ENCODE data around the gene KDM4B. TPM values are rescaled to one million over a fixed set of nuclear protein-coding genes. Genes with fewer than 3 reads are reported as not detected.

The KDM4B gene
- total and polyA plus RNA-seq, 10 of the 15 experiments (the other 5 are each of a cell fraction or from before 2014, with no cell fraction given) = 0.47 to 49.6 (median 16.2) TPM

DNA sequence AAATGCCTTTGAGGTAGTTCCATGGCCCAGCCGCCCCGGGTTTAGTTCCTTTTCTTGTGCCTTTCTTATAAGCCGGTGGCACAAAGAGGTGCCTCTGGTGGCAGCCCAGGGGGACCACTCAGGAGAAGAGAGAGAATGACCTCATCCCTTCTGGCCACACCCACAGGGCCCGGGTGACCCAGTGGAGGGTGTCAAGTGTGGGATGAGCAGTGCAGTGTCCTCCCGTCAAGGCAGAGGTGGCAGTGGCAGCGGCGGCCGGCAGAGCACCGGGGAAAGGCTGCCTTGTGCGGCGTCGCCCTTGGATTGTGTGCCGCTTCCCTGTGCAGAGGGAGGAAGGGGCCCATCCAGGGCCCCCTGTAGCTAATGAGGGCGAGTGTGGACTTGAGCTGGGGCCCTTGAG lies 47.9 kb downstream of the KDM4B start (continued):
- TF ChIP-seq, protein P1, sequence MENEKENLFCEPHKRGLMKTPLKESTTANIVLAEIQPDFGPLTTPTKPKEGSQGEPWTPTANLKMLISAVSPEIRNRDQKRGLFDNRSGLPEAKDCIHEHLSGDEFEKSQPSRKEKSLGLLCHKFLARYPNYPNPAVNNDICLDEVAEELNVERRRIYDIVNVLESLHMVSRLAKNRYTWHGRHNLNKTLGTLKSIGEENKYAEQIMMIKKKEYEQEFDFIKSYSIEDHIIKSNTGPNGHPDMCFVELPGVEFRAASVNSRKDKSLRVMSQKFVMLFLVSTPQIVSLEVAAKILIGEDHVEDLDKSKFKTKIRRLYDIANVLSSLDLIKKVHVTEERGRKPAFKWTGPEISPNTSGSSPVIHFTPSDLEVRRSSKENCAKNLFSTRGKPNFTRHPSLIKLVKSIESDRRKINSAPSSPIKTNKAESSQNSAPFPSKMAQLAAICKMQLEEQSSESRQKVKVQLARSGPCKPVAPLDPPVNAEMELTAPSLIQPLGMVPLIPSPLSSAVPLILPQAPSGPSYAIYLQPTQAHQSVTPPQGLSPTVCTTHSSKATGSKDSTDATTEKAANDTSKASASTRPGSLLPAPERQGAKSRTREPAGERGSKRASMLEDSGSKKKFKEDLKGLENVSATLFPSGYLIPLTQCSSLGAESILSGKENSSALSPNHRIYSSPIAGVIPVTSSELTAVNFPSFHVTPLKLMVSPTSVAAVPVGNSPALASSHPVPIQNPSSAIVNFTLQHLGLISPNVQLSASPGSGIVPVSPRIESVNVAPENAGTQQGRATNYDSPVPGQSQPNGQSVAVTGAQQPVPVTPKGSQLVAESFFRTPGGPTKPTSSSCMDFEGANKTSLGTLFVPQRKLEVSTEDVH (IDR thresholded peaks at IDR 0.05; ENCODE audit: low read depth, partially characterized antibody) = no peak
- TF ChIP-seq ZNF207 (IDR thresholded peaks at IDR 0.05; ENCODE audit: borderline replicate concordance) (no peak), KAT2A (conservative IDR thresholded peaks at IDR 0.05; ENCODE audit: control insufficient read depth, low read depth, low read length) (no peak)

DNA sequence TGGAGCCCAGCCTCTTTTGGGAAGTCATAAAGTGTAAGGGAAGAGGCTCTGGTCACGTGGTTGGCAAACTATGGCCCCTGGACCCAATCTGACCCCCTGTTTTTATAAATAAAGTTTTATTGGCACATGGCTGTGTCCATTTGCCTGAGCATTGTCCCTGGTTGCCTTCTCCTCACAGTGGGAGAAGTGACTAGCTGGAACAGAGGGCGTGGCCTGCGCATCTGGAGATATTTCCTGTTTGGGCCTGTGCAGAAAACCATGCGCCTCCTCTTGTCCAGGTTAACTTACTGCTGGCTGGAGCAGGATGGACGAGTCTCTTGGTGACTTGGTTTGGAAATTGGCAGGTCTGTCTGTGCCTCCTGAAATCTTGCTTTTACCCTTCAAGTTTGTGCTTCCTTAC lies 48.3 kb downstream of the KDM4B start:
- TF ChIP-seq, protein P2, sequence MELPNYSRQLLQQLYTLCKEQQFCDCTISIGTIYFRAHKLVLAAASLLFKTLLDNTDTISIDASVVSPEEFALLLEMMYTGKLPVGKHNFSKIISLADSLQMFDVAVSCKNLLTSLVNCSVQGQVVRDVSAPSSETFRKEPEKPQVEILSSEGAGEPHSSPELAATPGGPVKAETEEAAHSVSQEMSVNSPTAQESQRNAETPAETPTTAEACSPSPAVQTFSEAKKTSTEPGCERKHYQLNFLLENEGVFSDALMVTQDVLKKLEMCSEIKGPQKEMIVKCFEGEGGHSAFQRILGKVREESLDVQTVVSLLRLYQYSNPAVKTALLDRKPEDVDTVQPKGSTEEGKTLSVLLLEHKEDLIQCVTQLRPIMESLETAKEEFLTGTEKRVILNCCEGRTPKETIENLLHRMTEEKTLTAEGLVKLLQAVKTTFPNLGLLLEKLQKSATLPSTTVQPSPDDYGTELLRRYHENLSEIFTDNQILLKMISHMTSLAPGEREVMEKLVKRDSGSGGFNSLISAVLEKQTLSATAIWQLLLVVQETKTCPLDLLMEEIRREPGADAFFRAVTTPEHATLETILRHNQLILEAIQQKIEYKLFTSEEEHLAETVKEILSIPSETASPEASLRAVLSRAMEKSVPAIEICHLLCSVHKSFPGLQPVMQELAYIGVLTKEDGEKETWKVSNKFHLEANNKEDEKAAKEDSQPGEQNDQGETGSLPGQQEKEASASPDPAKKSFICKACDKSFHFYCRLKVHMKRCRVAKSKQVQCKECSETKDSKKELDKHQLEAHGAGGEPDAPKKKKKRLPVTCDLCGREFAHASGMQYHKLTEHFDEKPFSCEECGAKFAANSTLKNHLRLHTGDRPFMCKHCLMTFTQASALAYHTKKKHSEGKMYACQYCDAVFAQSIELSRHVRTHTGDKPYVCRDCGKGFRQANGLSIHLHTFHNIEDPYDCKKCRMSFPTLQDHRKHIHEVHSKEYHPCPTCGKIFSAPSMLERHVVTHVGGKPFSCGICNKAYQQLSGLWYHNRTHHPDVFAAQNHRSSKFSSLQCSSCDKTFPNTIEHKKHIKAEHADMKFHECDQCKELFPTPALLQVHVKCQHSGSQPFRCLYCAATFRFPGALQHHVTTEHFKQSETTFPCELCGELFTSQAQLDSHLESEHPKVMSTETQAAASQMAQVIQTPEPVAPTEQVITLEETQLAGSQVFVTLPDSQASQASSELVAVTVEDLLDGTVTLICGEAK (IDR thresholded peaks at IDR 0.05; ENCODE audit: borderline replicate concordance) = peak; percentile 85
- TF ChIP-seq BRCA1 (IDR thresholded peaks at IDR 0.05; ENCODE audit: low read depth, low read length) = no peak
- Histone ChIP-seq H3K36me3 (ENCODE audit: control insufficient read depth in 2 of 2, insufficient read depth in 2 of 2, low read length in 1 of 2) (peaks cover 14 to 17% of the 10 kb centered on the region in 2 experiments; a peak in 3 of 4 replicates), H3K9me3 (replicated peaks; ENCODE audit: control insufficient read depth, insufficient read depth, low read length) (no peaks in the 10 kb centered on the region; the same call in 2 of the 3 replicates), H2AFZ (ENCODE audit: control insufficient read depth, low read depth, low read length) (no peak overlapping the region), H3K4me1 (ENCODE audit: control insufficient read depth, insufficient read depth, low read length) (no peaks in the 10 kb centered on the region), H3K27ac (ENCODE audit: control insufficient read depth, insufficient read depth) (no peak overlapping the region), H3K27me3 (replicated peaks in 1 of 2; ENCODE audit: control insufficient read depth in 2 of 2, insufficient read depth in 2 of 2, low read length in 1 of 2) (no peaks in the 10 kb centered on the region), H4K20me1 (ENCODE audit: control insufficient read depth, insufficient read depth) (no peaks in the 10 kb centered on the region), H3K4me2 (ENCODE audit: control insufficient read depth, insufficient read depth) (no peak overlapping the region), H3K9ac (ENCODE audit: control insufficient read depth, insufficient read depth, low read length) (no peak overlapping the region), H3K79me2 (ENCODE audit: control insufficient read depth, insufficient read depth, low read length) (peaks cover 4% of the 10 kb centered on the region), H3K4me3 (no peak overlapping the region)
- ChIA-PET POLR2A (no interaction called here), SMC1A (ENCODE audit: uncharacterized antibody, unreplicated experiment) (no interaction called here), CTCF (interaction anchor here (0.6 to 1.2 kb wide), 2 partner anchors 9 to 16 kb away, joined by 3 read pairs; no protein-coding TSS in a partner anchor), RAD21 (ENCODE audit: unreplicated experiment) (no interaction called here)
- BruUV-seq (replicated peaks) = TSS peak; percentile 36
- WGBS (ENCODE audit: insufficient coverage, insufficient replicate concordance, low lambda C conversion rate, missing lambda C conversion rate) = 78% methylated on average over 5 of the region's 5 CpGs
- ATAC-seq (no peak), DNase-seq (ENCODE audit: low read depth, low spot score) (no peak), FAIRE-seq (no peak)
- intact Hi-C loops (cut with micrococcal nuclease; ENCODE audit: unreplicated experiment) = no loop called here
- in situ Hi-C loops (cut with MboI) = no loop called here

Measured in GM12878 (cell line).